ENCODE results near the gene FUZ.

GRCh38 chr19:49854378-49855263 lies 41.5 kb upstream of the FUZ start:
- TF ChIP-seq POLR2AphosphoS5 (IDR thresholded peaks at IDR 0.05; ENCODE audit: low read depth, low read length) (no peak), SIN3A (IDR thresholded peaks at IDR 0.05; ENCODE audit: borderline replicate concordance, insufficient read depth, low read length) (no peak), FOXP2 (optimal IDR thresholded peaks at IDR 0.05; ENCODE audit: borderline replicate concordance, extremely low read depth, extremely low read length, insufficient read depth) (no peak), TAF1 (IDR thresholded peaks at IDR 0.05; ENCODE audit: borderline replicate concordance, insufficient read depth, low read length) (no peak), REST (IDR thresholded peaks at IDR 0.05; ENCODE audit: insufficient read depth in 1 of 2, low read depth in 2 of 2, low read length in 2 of 2) (no peak)
